ENCODE measurements around the gene RPS18.
"Not testable (repeated sequence)": the region's sequence is repeated elsewhere in the genome, so short reads cannot be mapped to it uniquely, and the experiment has no call there.

RPS18 gene

GRCh38 chr6:33271468-33272274 lies at the start of gene RPS18, which contains the start of gene VPS52:
TSS of gene RPS18 (plus strand) at chr6:33272075. CDS start at chr6:33272120, 45 bp downstream.
TSS of gene VPS52 (minus strand) at chr6:33271876. CDS start at chr6:33271675, 201 bp downstream.
- DNase-seq, result peak; percentile 99 to 100

- not testable (repeated sequence) for DNase-seq
Measured at GRCh38 chr6:33226503-33227120, 45.3 kb upstream of the RPS18 start.

- DNase-seq, result no peak
Measured at GRCh38 chr6:33235221-33235634, 36.6 kb upstream of the RPS18 start.

GRCh38 chr6:33236328-33236727 lies 35.5 kb upstream of the RPS18 start:
- no peak for DNase-seq

- no peak for DNase-seq
Measured at GRCh38 chr6:33236852-33237251, 35.0 kb upstream of the RPS18 start.

GRCh38 chr6:33237741-33238140 lies 34.1 kb upstream of the RPS18 start:
- DNase-seq, result no peak

GRCh38 chr6:33241968-33242367 lies 29.9 kb upstream of the RPS18 start:
- DNase-seq, result no peak

- no peak for DNase-seq
Measured at GRCh38 chr6:33243476-33243875, 28.4 kb upstream of the RPS18 start.

GRCh38 chr6:33247977-33248642 lies 23.8 kb upstream of the RPS18 start:
- peak; percentile 90 to 92 for DNase-seq

- DNase-seq, result no peak
Measured at GRCh38 chr6:33248643-33248931, 23.3 kb upstream of the RPS18 start.

GRCh38 chr6:33248932-33249731 lies 22.7 kb upstream of the RPS18 start:
- DNase-seq, result peak; percentile 100

- no peak for DNase-seq
Measured at GRCh38 chr6:33249732-33250630, 21.9 kb upstream of the RPS18 start.

- DNase-seq, result no peak
Measured at GRCh38 chr6:33250731-33251130, 21.1 kb upstream of the RPS18 start.

- no peak for DNase-seq
Measured at GRCh38 chr6:33251395-33252012, 20.4 kb upstream of the RPS18 start.

- DNase-seq, result no peak
Measured at GRCh38 chr6:33252759-33253158, 19.1 kb upstream of the RPS18 start.

- no peak for DNase-seq
Measured at GRCh38 chr6:33254591-33254990, 17.3 kb upstream of the RPS18 start.

- DNase-seq, result no peak
Measured at GRCh38 chr6:33259032-33259431, 12.8 kb upstream of the RPS18 start.

GRCh38 chr6:33262490-33262889 lies 9.4 kb upstream of the RPS18 start:
- DNase-seq, result not testable (repeated sequence)

GRCh38 chr6:33264015-33264414 lies 7.9 kb upstream of the RPS18 start:
- DNase-seq, result no peak

GRCh38 chr6:33271117-33271467 lies 783 bp upstream of the RPS18 start:
- DNase-seq, result peak; percentile 36 to 48

GRCh38 chr6:33272275-33273128 lies 627 bp downstream of the RPS18 start:
- no peak for DNase-seq
